HepG2 (cell line): ENCODE data around the gene LSM2. TPM values are rescaled to one million over a fixed set of nuclear protein-coding genes. Genes with fewer than 3 reads are reported as not detected.

ENCODE experiments used
- BCL3 ChIP-seq: sonication (generic); formaldehyde crosslinking; IDR thresholded peaks from 2 replicates; pipeline ENCODE4 v1.5.1; 2020; ENCODE audit warnings: mild to moderate bottlenecking, missing genetic modification reagents, moderate library complexity
- FUBP1 ChIP-seq: sonication (generic); formaldehyde crosslinking; IDR thresholded peaks from 2 replicates; pipeline ENCODE4 v1.5.1; 2020; ENCODE audit warnings: missing genetic modification reagents, mild to moderate bottlenecking, borderline replicate concordance
- GMEB2 ChIP-seq: IDR thresholded peaks from 2 replicates; pipeline ENCODE4 v1.6.1; 2016; ENCODE audit warnings: missing biosample characterization, missing genetic modification reagents, low read depth
- HDAC1 ChIP-seq: sonication (generic); formaldehyde crosslinking; IDR thresholded peaks from 2 replicates; pipeline ENCODE4 v1.5.1; 2020; ENCODE audit warnings: mild to moderate bottlenecking, missing genetic modification reagents
- NONO ChIP-seq, 2 experiments: fragments of 450-650 bp in 1 of 2; sonication (generic) in 1 of 2; formaldehyde crosslinking in 1 of 2; IDR thresholded peaks in 1 of 2; conservative IDR thresholded peaks in 1 of 2; 2 replicates each; pipeline versions ENCODE4 v1.6.1 to v1.8.0; 2017 to 2022; ENCODE audit warnings: mild to moderate bottlenecking in 1 of 2, missing genetic modification reagents in 1 of 2, moderate library complexity in 1 of 2
- PCBP2 ChIP-seq: fragments of 200-400 bp; formaldehyde crosslinking; optimal IDR thresholded peaks from 2 replicates; pipeline ENCODE3; 2018; ENCODE audit warnings: low read length, low read depth; ENCODE audit not compliant: poor library complexity, severe bottlenecking
- POLR2A ChIP-seq, 2 experiments: IDR thresholded peaks; 2 replicates each; pipeline ENCODE4 v1.6.1; 2011; ENCODE audit warnings: low read depth in 2 of 2, low read length in 2 of 2, mild to moderate bottlenecking in 1 of 2, moderate library complexity in 1 of 2; ENCODE audit not compliant: insufficient read depth in 1 of 2
- POLR2G ChIP-seq: fragments of 200-400 bp; formaldehyde crosslinking; IDR thresholded peaks from 2 replicates; pipeline ENCODE4 v1.6.1; 2018; ENCODE audit warnings: mild to moderate bottlenecking, low read depth, low read length, moderate library complexity
- SALL1 ChIP-seq: sonication (generic); formaldehyde crosslinking; IDR thresholded peaks from 2 replicates; pipeline ENCODE4 v1.8.0; 2022; ENCODE audit warnings: mild to moderate bottlenecking, missing genetic modification reagents
- SIN3A ChIP-seq: IDR thresholded peaks from 2 replicates; pipeline ENCODE4 v1.6.1; 2011; ENCODE audit warnings: low read depth, mild to moderate bottlenecking, control low read depth, low read length, borderline replicate concordance
- SP140L ChIP-seq: sonication (generic); formaldehyde crosslinking; IDR thresholded peaks from 2 replicates; pipeline ENCODE4 v1.4.0; 2020; ENCODE audit warnings: missing genetic modification reagents, borderline replicate concordance
- SP2 ChIP-seq: sonication (generic); formaldehyde crosslinking; IDR thresholded peaks from 2 replicates; pipeline ENCODE4 v1.5.1; 2020; ENCODE audit warnings: mild to moderate bottlenecking, missing genetic modification reagents
- ZFX ChIP-seq: sonication (generic); formaldehyde crosslinking; IDR thresholded peaks from 2 replicates; pipeline ENCODE4 v1.4.0; 2020; ENCODE audit warnings: mild to moderate bottlenecking, low read depth, missing genetic modification reagents, moderate library complexity
- ZNF383 ChIP-seq: sonication (generic); formaldehyde crosslinking; IDR thresholded peaks from 2 replicates; pipeline ENCODE4 v1.4.0; 2020; ENCODE audit warnings: missing genetic modification reagents, mild to moderate bottlenecking, borderline replicate concordance
- ZNF615 ChIP-seq: sonication (generic); formaldehyde crosslinking; IDR thresholded peaks from 2 replicates; pipeline ENCODE4 v1.5.0; 2020; ENCODE audit warnings: mild to moderate bottlenecking, missing genetic modification reagents, borderline replicate concordance
- ZNF660 ChIP-seq: sonication (generic); formaldehyde crosslinking; IDR thresholded peaks from 2 replicates; pipeline ENCODE4 v1.5.1; 2020; ENCODE audit warnings: mild to moderate bottlenecking, low read depth, missing genetic modification reagents, borderline replicate concordance
- ZNF788 ChIP-seq: sonication (generic); formaldehyde crosslinking; IDR thresholded peaks from 2 replicates; pipeline ENCODE4 v1.5.0; 2020; ENCODE audit warnings: mild to moderate bottlenecking, missing genetic modification reagents, borderline replicate concordance
- ZSCAN20 ChIP-seq: sonication (generic); formaldehyde crosslinking; IDR thresholded peaks from 2 replicates; pipeline ENCODE4 v1.4.0; 2020; ENCODE audit warnings: missing genetic modification reagents, mild to moderate bottlenecking, borderline replicate concordance
- polyA plus RNA-seq, 8 experiments: library from polyadenylated mRNA; depleted of rRNA in 3 of 8; stranded (reverse) in 7 of 8; unstranded in 1 of 8; fragments of >200 nt; fragmentation: Illumina TruSeq in 4 of 8; extraction: Trizol in 4 of 8; gene quantifications; 2 replicates each; pipeline versions ENCODE4 v1.2.1 to v1.2.3, GENCODE V29; 2011 to 2016; ENCODE audit warnings: low read depth in 4 of 8, missing spikeins in 1 of 8, mixed read lengths in 1 of 8; ENCODE audit not compliant: insufficient read depth in 1 of 8
- total RNA-seq, 5 experiments: library from RNA; depleted of rRNA; stranded (reverse); fragments of >200 nt; fragmentation: Illumina TruSeq; extraction: Trizol; gene quantifications; 2 replicates each; pipeline ENCODE4 v1.2.3, GENCODE V29; 2016; ENCODE audit warnings: low read depth in 1 of 5
- TF ChIP-seq, protein P1 (sequence below): IDR thresholded peaks from 2 replicates; pipeline ENCODE4 v1.6.1; 2016; ENCODE audit warnings: missing compliant biosample characterization, missing genetic modification reagents, borderline replicate concordance
- TF ChIP-seq, protein P2 (sequence below): sonication (generic); formaldehyde crosslinking; IDR thresholded peaks from 2 replicates; pipeline ENCODE4 v1.8.0; 2022; ENCODE audit warnings: low read depth, missing genetic modification reagents

Gene LSM2
- total and polyA plus RNA-seq, 2 of the 13 experiments (the other 11 are each of a cell fraction or from before 2014, with no cell fraction given), result 69.4 to 90.5 TPM

DNA sequence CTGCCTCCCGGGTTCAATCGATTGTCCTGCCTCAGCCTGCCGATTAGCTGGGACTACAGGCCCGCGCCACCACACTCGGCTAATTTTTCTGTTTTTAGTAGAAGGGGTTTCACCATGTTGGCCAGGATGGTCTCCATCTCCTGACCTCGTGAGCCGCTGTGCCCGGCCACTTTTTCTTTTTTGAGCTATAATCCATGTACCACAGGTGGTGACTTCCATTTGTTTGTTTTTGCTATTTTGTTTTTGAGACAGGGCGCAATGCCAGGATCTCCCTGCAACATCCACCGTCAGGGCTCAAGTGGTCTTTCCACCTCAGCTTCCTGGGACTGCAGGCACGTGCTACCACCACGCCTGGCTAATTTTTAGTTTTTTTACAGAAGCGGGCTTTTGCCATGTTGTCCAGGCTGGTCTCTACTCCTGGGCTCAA is 29.3 kb upstream of the LSM2 start (continued):
- TF ChIP-seq GMEB2 (CRISPR knock-in tag) (no peak), POLR2G (peak; percentile 62; the same call in 1 of the 2 replicates), PCBP2 (no peak), FUBP1 (CRISPR knock-in tag) (no peak), SP140L (CRISPR knock-in tag) (no peak), ZFX (CRISPR knock-in tag) (0 out of 2 replicates have a peak, but pooled peaks have one; percentile 3), POLR2A (IDR thresholded peaks at IDR 0.05; ENCODE audit: insufficient read depth in 1 of 2, low read depth in 2 of 2, low read length in 2 of 2) (0 out of 4 replicates have a peak, but pooled peaks of 1 of the 2 experiments have one; percentile 16), NONO (IDR thresholded peaks at IDR 0.05) (no peak), NONO (CRISPR knock-in tag; conservative IDR thresholded peaks at IDR 0.05) (0 out of 2 replicates have a peak, but pooled peaks have one; percentile 28), SALL1 (CRISPR knock-in tag) (peak; percentile 19; the same call in 1 of the 2 replicates), ZNF615 (CRISPR knock-in tag) (0 out of 2 replicates have a peak, but pooled peaks have one; percentile 11), SP2 (CRISPR knock-in tag) (no peak), ZNF383 (CRISPR knock-in tag) (no peak), ZNF660 (CRISPR knock-in tag) (no peak), HDAC1 (CRISPR knock-in tag) (peak; percentile 38; the same call in 1 of the 2 replicates), BCL3 (CRISPR knock-in tag) (no peak), ZNF788 (CRISPR knock-in tag) (no peak), SIN3A (peak; percentile 52; the same call in 1 of the 2 replicates), ZSCAN20 (CRISPR knock-in tag) (no peak)
- TF ChIP-seq, protein P1, sequence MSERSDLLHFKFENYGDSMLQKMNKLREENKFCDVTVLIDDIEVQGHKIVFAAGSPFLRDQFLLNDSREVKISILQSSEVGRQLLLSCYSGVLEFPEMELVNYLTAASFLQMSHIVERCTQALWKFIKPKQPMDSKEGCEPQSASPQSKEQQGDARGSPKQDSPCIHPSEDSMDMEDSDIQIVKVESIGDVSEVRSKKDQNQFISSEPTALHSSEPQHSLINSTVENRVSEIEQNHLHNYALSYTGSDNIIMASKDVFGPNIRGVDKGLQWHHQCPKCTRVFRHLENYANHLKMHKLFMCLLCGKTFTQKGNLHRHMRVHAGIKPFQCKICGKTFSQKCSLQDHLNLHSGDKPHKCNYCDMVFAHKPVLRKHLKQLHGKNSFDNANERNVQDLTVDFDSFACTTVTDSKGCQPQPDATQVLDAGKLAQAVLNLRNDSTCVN, result no peak
- TF ChIP-seq, protein P2, sequence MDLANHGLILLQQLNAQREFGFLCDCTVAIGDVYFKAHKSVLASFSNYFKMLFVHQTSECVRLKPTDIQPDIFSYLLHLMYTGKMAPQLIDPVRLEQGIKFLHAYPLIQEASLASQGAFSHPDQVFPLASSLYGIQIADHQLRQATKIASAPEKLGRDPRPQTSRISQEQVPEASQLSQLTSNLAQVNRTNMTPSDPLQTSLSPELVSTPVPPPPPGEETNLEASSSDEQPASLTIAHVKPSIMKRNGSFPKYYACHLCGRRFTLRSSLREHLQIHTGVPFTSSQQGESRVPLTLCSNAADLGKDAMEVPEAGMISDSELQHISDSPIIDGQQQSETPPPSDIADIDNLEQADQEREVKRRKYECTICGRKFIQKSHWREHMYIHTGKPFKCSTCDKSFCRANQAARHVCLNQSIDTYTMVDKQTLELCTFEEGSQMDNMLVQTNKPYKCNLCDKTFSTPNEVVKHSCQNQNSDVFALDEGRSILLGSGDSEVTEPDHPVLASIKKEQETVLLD (CRISPR knock-in tag), result no peak
